Retinal pigment epithelial cell (primary cell): ENCODE measurements around the gene IL15RA.

Source experiments
- DNase-seq: peaks from one replicate; pipeline ENCODE4 v3.0.0-alpha.2; 2010; ENCODE audit warnings: low read depth
- H3K4me3 ChIP-seq: 2 replicates; pipeline ENCODE4 v1.5.1; 2011; ENCODE audit warnings: mild to moderate bottlenecking, low read length, control low read depth, moderate library complexity
- CTCF ChIP-seq: conservative IDR thresholded peaks from 2 replicates; pipeline ENCODE4 v1.5.1; 2011; ENCODE audit warnings: low read depth, low read length, control low read depth, inconsistent platforms

Gene IL15RA

DNA sequence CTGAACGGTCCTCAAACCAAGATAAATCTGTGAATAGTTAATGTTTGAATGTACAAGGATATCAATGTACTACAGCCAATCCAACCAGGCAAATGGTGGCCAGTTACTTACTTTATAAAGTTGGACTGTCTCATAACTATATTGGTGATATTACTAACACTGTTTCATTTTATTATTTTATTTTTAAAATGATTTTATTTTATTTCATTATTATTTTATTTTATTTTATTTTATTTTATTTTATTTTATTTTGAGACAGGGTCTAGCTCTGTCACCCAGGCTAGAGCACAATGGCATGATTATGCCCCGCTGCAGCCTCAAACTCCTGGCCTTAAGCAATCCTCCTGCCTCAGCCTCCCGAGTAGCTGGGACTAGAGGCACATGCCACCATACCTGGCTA is 6.8 kb downstream of the IL15RA start:
- H3K4me3 ChIP-seq: no peak overlapping the region
- no peak for DNase-seq
- TF ChIP-seq CTCF: no peak

GRCh38 chr10:5970066-5970465 is 7.3 kb downstream of the IL15RA start:
- no peak overlapping the region for H3K4me3 ChIP-seq
- no peak for TF ChIP-seq CTCF
- no peak for DNase-seq

DNA sequence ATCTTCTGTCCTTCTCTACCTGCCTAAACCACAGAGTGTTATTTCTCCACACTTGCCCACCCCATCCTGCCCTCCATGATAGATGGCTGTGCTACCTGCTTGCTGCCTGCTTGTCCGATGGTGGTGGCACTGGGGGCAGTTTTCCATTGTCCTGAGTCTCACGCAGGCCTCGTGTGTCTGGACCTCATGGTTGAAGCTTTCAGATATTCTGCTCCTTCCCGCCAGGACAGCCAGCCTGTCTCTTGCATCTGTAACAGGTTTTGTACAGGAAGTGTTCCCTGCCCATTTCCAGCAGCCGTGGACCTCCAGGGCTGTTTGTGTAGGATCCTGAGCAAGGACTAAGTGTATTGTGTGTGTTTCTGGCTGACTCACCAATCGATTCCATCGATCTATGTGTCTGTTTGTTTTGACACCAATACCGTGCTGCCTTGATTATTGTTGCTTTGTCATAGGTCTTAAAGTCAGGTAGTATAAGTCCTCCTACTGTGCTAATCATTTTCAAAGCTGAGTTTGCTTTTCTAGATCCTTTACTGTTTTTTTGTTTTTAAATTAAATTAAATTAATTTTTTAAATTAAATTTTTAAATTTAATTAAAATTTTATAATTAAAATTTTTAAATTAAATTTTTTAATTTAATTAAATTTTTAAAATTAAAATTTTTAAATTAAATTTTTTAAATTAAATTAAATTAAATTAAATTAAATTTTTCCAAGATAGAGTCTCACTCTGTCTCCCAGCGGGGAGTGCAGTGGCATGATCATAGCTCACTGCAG is 8.5 kb downstream of the IL15RA start:
- TF ChIP-seq CTCF: no peak
- no peak for DNase-seq

GRCh38 chr10:5968037-5968680 is 9.2 kb downstream of the IL15RA start:
- no peak for TF ChIP-seq CTCF
- no peak overlapping the region for H3K4me3 ChIP-seq
- DNase-seq: no peak

More for the DNA sequence above, 8.5 kb downstream of the IL15RA start:
- no peak overlapping the region for H3K4me3 ChIP-seq

GRCh38 chr10:5965266-5965665 is 12.1 kb downstream of the IL15RA start:
- TF ChIP-seq CTCF: no peak
- H3K4me3 ChIP-seq: no peak overlapping the region
- no peak for DNase-seq

GRCh38 chr10:5964736-5965135 is 12.6 kb downstream of the IL15RA start:
- no peak overlapping the region for H3K4me3 ChIP-seq
- no peak for DNase-seq
- TF ChIP-seq CTCF: no peak

DNA sequence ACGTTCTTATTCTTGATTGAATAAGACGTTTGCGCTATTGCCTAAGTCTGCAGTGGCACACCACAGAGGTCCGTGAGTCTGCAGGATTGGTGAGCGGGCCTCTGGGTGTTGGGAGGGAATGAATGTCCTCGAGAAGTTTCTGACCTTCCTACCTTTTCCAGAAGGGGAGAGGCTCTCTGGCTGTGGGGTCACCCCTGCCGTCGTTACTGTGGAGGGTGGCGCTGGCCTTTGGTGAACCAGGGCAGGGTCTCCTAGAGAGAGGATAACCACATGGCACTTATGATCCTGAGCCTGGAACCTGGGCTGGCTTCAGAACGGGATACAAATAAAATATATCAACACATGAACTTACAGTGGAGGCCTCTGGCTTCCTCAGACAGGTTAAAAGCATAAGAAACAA is 13.8 kb downstream of the IL15RA start:
- H3K4me3 ChIP-seq: no peak overlapping the region
- no peak for DNase-seq
- TF ChIP-seq CTCF: no peak
